Fibroblast of lung (primary cell): ENCODE data around the gene KIRREL3. TPM values are rescaled to one million over a fixed set of nuclear protein-coding genes. Genes with fewer than 3 reads are reported as not detected.

Experiments used
- DNase-seq, 2 donors: peaks; one replicate each; pipeline versions ENCODE4 v3.0.0 to v3.0.0-alpha.2; 2010; ENCODE audit warnings: low read depth in 2 of 2
- H2AFZ ChIP-seq: 2 replicates; pipeline ENCODE4 v1.5.1; 2012; ENCODE audit warnings: low read length, control low read depth, inconsistent platforms
- H3K27ac ChIP-seq: 2 replicates; pipeline ENCODE4 v1.5.1; 2011; ENCODE audit warnings: low read length, control low read depth; ENCODE audit not compliant: insufficient read depth
- H3K27me3 ChIP-seq: 2 replicates; pipeline ENCODE4 v1.5.1; 2011; ENCODE audit warnings: mild to moderate bottlenecking, low read length; ENCODE audit not compliant: control insufficient read depth, insufficient read depth
- H3K36me3 ChIP-seq: 2 replicates; pipeline ENCODE4 v1.5.1; 2011; ENCODE audit warnings: low read length; ENCODE audit not compliant: control insufficient read depth, insufficient read depth
- H3K4me1 ChIP-seq: 2 replicates; pipeline ENCODE4 v1.5.1; 2011; ENCODE audit warnings: low read length; ENCODE audit not compliant: control insufficient read depth, insufficient read depth; ENCODE audit errors: extremely low read depth
- H3K4me2 ChIP-seq: 2 replicates; pipeline ENCODE4 v1.5.1; 2011; ENCODE audit warnings: low read length, control low read depth; ENCODE audit not compliant: insufficient read depth; ENCODE audit errors: extremely low read depth
- H3K4me3 ChIP-seq, 4 experiments: fragments of 200-600 bp in 1 of 4; sonication (generic) in 1 of 4; replicated peaks in 1 of 4; 2 replicates each; pipeline ENCODE4 v1.5.1; 2011 to 2016; ENCODE audit warnings: low read length in 4 of 4, low read depth in 3 of 4, mild to moderate bottlenecking in 3 of 4, control low read depth in 2 of 4, inconsistent platforms in 1 of 4, mixed read lengths in 1 of 4; ENCODE audit not compliant: insufficient read depth in 1 of 4; ENCODE audit errors: control extremely low read depth in 1 of 4
- H3K79me2 ChIP-seq: 2 replicates; pipeline ENCODE4 v1.5.1; 2012; ENCODE audit warnings: mild to moderate bottlenecking, low read length, inconsistent platforms; ENCODE audit not compliant: control insufficient read depth, insufficient read depth
- H3K9ac ChIP-seq: 2 replicates; pipeline ENCODE4 v1.5.1; 2011; ENCODE audit warnings: mild to moderate bottlenecking, low read length, control low read depth; ENCODE audit not compliant: insufficient read depth
- H3K9me3 ChIP-seq: 2 replicates; pipeline ENCODE4 v1.5.1; 2012; ENCODE audit warnings: low read depth, low read length; ENCODE audit not compliant: control insufficient read depth, insufficient read depth
- H4K20me1 ChIP-seq: 2 replicates; pipeline ENCODE4 v1.5.1; 2011; ENCODE audit warnings: low read length; ENCODE audit not compliant: control insufficient read depth, insufficient read depth; ENCODE audit errors: extremely low read depth
- EZH2 ChIP-seq: IDR thresholded peaks from 2 replicates; pipeline ENCODE4 v1.5.1; 2012; ENCODE audit warnings: low read length, control low read depth, mild to moderate bottlenecking; ENCODE audit errors: missing control alignments
- polyA plus RNA-seq, 2 donors: library from polyadenylated mRNA; depleted of rRNA in 1 of 2; stranded (reverse) in 1 of 2; unstranded in 1 of 2; fragments of >200 nt; gene quantifications; 2 replicates each; pipeline ENCODE4 v1.2.1, GENCODE V29; 2011 to 2012; ENCODE audit warnings: missing spikeins in 1 of 2
- total RNA-seq: library from RNA; depleted of rRNA; stranded (reverse); fragments of >200 nt; gene quantifications from 2 replicates; pipeline ENCODE4 v1.2.1, GENCODE V29; 2014
- TF ChIP-seq, protein P1 (sequence below), 2 donors: IDR thresholded peaks in 1 of 2; conservative IDR thresholded peaks in 1 of 2; 1 replicate in 1 of 2; 2 replicates in 1 of 2; pipeline ENCODE4 v1.5.1; 2011 to 2012; ENCODE audit warnings: low read length in 2 of 2, control low read depth in 1 of 2, inconsistent platforms in 1 of 2, low read depth in 1 of 2, mild to moderate bottlenecking in 1 of 2

KIRREL3 gene
- total and polyA plus RNA-seq, 2 donors (not counting 1 experiment from before 2014, with no cell fraction given) = 2.8 to 6.1 TPM

DNA sequence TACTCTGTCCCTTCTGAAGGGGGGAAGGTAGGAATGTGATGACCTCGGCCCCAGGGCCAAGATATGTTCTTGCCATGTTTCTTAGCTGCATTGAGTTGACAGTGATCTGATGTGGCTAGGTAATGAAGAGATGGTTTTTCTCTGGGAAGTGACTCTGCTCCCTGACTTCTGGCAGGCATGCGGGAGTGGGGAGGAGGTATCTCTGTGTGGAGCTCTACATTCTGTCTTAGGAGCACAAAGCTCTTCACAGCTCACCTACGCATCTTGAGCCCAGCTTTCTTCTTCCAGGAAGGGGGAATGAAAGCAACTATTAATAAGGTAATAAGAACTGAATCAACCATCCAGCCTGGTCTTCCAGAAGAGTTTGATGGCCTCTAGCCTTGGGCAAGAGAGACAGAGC lies 404.1 kb downstream of the KIRREL3 start:
- no peak overlapping the region for H3K4me2 ChIP-seq

DNA sequence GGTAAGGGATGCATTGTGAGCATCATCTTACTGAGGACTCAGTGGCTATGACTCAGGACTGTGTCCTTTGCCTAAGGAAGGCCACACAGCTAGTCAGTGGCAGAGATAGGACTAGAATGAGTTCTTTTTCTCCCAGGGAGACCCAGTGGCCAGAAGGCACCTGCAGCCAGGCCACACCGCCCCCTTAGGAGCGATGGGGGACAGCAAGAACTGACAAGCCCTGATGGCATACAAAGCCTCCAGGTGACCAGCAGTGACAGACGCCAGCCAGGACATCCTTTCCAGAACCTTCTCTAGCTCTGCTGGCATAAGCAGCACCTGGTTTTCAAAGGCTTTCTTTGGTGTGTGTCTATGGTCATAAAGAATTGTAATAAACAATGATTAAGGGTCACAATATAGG lies 405.0 kb downstream of the KIRREL3 start:
- no peaks in the 10 kb centered on the region for H3K79me2 ChIP-seq
- no peaks in the 10 kb centered on the region for H3K9me3 ChIP-seq
- H3K9ac ChIP-seq = no peak overlapping the region
- DNase-seq = no peak
- H3K36me3 ChIP-seq = no peaks in the 10 kb centered on the region
- no peaks in the 10 kb centered on the region for H3K4me1 ChIP-seq
- H4K20me1 ChIP-seq = no peaks in the 10 kb centered on the region
- H3K4me3 ChIP-seq = no peak overlapping the region
- H2AFZ ChIP-seq = no peak overlapping the region
- H3K27me3 ChIP-seq = no peaks in the 10 kb centered on the region
- H3K4me2 ChIP-seq = no peak overlapping the region
- H3K27ac ChIP-seq = no peak overlapping the region
- TF ChIP-seq, protein P1, sequence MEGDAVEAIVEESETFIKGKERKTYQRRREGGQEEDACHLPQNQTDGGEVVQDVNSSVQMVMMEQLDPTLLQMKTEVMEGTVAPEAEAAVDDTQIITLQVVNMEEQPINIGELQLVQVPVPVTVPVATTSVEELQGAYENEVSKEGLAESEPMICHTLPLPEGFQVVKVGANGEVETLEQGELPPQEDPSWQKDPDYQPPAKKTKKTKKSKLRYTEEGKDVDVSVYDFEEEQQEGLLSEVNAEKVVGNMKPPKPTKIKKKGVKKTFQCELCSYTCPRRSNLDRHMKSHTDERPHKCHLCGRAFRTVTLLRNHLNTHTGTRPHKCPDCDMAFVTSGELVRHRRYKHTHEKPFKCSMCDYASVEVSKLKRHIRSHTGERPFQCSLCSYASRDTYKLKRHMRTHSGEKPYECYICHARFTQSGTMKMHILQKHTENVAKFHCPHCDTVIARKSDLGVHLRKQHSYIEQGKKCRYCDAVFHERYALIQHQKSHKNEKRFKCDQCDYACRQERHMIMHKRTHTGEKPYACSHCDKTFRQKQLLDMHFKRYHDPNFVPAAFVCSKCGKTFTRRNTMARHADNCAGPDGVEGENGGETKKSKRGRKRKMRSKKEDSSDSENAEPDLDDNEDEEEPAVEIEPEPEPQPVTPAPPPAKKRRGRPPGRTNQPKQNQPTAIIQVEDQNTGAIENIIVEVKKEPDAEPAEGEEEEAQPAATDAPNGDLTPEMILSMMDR (conservative IDR thresholded peaks at IDR 0.05 in 1 of 2, IDR thresholded peaks at IDR 0.05 in 1 of 2; ENCODE audit: low read depth in 1 of 2, low read length in 2 of 2) = no peak
- no peak for TF ChIP-seq EZH2

More for the DNA sequence above, 404.1 kb downstream of the KIRREL3 start:
- Histone ChIP-seq H3K27me3 (no peaks in the 10 kb centered on the region), H3K9ac (no peak overlapping the region), H3K4me1 (no peaks in the 10 kb centered on the region), H3K4me3 (no peak overlapping the region), H3K9me3 (no peaks in the 10 kb centered on the region), H4K20me1 (no peaks in the 10 kb centered on the region), H2AFZ (no peak overlapping the region), H3K36me3 (no peaks in the 10 kb centered on the region), H3K79me2 (no peaks in the 10 kb centered on the region), H3K27ac (no peak overlapping the region)
- no peak for DNase-seq
- TF ChIP-seq, protein P1 (conservative IDR thresholded peaks at IDR 0.05 in 1 of 2, IDR thresholded peaks at IDR 0.05 in 1 of 2; ENCODE audit: low read depth in 1 of 2, low read length in 2 of 2) = no peak

DNA sequence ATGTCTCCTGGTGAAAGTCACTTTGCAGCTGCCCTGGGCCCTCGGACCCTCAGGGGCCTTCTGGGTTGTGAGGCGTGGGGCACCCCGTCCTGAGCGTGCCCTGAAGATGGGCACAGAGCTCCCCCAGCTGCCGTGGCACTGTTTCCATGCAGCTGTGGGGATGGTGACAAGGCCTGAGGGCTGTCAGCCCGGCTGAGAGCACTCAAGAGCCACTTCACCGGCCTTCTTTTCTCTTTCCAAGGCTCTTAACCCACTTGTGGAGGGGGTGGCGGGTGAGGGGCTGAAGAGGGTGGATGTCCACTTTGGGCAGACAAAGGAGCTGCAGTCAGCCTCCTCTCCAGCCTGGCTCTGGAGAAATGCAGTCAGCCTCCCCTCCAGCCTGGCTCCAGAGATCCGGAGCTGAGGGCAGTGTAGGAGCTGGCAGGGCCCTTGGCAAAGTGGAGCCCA lies 405.6 kb downstream of the KIRREL3 start:
- H4K20me1 ChIP-seq = no peaks in the 10 kb centered on the region
- no peak overlapping the region for H2AFZ ChIP-seq
- no peak overlapping the region for H3K4me2 ChIP-seq
- TF ChIP-seq EZH2 = no peak
- TF ChIP-seq, protein P1 (conservative IDR thresholded peaks at IDR 0.05 in 1 of 2, IDR thresholded peaks at IDR 0.05 in 1 of 2; ENCODE audit: low read depth in 1 of 2, low read length in 2 of 2) = no peak
- DNase-seq = no peak
- H3K9ac ChIP-seq = no peak overlapping the region
- H3K4me3 ChIP-seq = no peak overlapping the region
- no peaks in the 10 kb centered on the region for H3K4me1 ChIP-seq
- no peak overlapping the region for H3K27ac ChIP-seq
- H3K36me3 ChIP-seq = no peaks in the 10 kb centered on the region
- H3K9me3 ChIP-seq = no peaks in the 10 kb centered on the region
- H3K27me3 ChIP-seq = no peaks in the 10 kb centered on the region
- no peaks in the 10 kb centered on the region for H3K79me2 ChIP-seq
